ENCODE results near the gene PRKCH. TPM values are rescaled to one million over a fixed set of nuclear protein-coding genes. Genes with fewer than 3 reads are reported as not detected.

The PRKCH gene
- total RNA-seq, 1 experiment from 2014 or later = 12.4 TPM

DNA sequence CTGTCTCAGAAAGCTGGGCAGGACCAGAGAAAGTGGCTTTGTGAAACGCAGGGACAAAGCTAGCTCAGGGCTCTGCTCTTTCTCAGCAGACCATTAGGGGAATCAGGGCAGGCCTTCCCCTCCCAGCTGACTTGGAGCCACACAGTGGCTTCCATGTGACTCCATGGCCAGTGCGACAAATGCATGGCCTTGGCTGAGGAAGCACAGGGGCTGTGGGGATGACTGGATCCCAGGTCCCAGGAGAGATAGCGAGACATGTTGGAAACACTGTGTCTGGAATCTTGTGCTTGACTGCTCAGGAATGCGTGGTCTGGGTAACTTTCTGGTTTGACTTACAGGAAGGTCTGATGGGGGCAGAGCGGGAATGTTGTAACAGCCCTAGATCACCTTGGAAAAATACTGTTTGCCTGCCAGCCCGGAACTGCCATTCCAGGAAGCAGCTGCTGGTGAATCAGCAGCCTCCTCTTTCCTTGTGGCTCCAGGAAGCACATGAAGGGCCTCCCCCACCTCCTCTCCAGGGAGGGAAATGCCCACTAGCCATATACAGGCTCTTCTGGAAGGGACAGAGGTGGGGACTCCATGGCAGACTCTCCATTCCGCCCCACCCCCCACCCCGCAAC, 240.4 kb downstream of the PRKCH start:
- ChIA-PET CTCF (interaction anchor here (0.6 to 2.6 kb wide), 12 partner anchors 9 to 219 kb away, joined by 3 to 14 read pairs (median 4); partner anchors contain the start of gene HIF1A), POLR2A (interaction anchor here (0.7 to 6.8 kb wide), 21 partner anchors 7 to 200 kb away, joined by 3 to 108 read pairs (median 6); partner anchors contain the start of genes HIF1A and SNAPC1)
- H3K4me3 Mint-ChIP-seq (ENCODE audit: unreplicated experiment) = peak overlapping the region; percentile 3
- DNase-seq (ENCODE audit: unreplicated experiment) = peak; percentile 97
- H3K27ac Mint-ChIP-seq (ENCODE audit: low read depth, unreplicated experiment) = peak overlapping the region; percentile 86
- peaks cover 56% of the 10 kb centered on the region for H3K4me1 Mint-ChIP-seq (ENCODE audit: insufficient read depth, unreplicated experiment)
- no peaks in the 10 kb centered on the region for H3K27me3 Mint-ChIP-seq (ENCODE audit: insufficient read depth, unreplicated experiment)
- intact Hi-C loops (cut with micrococcal nuclease) = loop anchor here (2.0 kb wide), 2 partner anchors 89 to 133 kb away; partner anchors contain the start of gene HIF1A
- no peaks in the 10 kb centered on the region for H3K36me3 Mint-ChIP-seq (ENCODE audit: insufficient read depth, unreplicated experiment)
- TF ChIP-seq, protein P1, sequence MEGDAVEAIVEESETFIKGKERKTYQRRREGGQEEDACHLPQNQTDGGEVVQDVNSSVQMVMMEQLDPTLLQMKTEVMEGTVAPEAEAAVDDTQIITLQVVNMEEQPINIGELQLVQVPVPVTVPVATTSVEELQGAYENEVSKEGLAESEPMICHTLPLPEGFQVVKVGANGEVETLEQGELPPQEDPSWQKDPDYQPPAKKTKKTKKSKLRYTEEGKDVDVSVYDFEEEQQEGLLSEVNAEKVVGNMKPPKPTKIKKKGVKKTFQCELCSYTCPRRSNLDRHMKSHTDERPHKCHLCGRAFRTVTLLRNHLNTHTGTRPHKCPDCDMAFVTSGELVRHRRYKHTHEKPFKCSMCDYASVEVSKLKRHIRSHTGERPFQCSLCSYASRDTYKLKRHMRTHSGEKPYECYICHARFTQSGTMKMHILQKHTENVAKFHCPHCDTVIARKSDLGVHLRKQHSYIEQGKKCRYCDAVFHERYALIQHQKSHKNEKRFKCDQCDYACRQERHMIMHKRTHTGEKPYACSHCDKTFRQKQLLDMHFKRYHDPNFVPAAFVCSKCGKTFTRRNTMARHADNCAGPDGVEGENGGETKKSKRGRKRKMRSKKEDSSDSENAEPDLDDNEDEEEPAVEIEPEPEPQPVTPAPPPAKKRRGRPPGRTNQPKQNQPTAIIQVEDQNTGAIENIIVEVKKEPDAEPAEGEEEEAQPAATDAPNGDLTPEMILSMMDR (IDR thresholded peaks at IDR 0.05; ENCODE audit: unreplicated experiment) = no peak
- no TSS peak for BruUV-seq (replicated peaks)
- no peaks in the 10 kb centered on the region for H3K9me3 Mint-ChIP-seq (ENCODE audit: unreplicated experiment)

DNA sequence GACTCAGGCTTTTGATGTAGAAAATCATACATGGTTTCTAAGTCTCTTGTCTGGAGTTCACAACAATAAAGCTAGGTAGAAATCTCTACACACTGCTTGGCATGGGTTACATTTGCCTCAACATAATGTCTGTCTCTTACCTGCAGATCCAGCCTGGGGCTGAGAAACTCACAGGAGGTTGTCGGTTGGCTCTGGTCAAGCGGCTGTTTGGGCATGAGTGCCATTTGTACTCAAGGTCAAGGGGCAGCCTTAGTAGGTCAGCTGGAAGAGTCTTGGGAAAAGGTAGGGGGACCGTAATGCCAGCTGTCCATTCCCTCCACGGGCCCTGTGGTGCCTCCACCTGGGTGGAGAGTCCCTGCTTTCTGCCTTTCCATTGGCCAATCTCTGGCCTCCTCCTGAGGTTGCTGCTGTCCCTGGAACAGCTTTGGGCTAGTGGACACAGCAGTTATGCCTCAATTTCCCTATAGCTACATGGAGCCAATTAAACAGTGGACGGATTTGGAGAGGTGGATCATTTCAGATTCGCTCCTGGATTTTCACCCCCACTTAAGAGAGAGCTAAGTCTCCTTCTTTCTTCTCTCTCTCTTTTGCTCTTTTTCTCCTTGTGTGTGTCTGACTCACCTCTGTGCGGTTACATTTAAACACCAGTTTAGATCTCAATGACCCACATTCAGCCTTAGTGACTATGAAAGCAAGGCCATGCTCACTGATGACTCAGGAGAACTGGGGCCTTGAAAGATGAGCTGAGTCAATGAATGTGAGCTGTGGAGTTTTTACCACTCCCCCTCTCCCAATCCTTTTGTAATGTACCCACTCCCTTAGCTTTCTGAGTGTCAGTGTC, 241.2 kb downstream of the PRKCH start:
- intact Hi-C loops (cut with micrococcal nuclease) = loop anchor here (1.0 to 2.0 kb wide), 3 partner anchors 25 to 132 kb away; partner anchors contain the start of gene HIF1A
- TF ChIP-seq, protein P1 (IDR thresholded peaks at IDR 0.05; ENCODE audit: unreplicated experiment) = no peak
- peak overlapping the region; percentile 86 for H3K27ac Mint-ChIP-seq (ENCODE audit: low read depth, unreplicated experiment)
- peak overlapping the region; percentile 47 for H3K4me3 Mint-ChIP-seq (ENCODE audit: unreplicated experiment)
- ChIA-PET POLR2A (interaction anchor here (0.6 to 6.8 kb wide), 28 partner anchors 8 to 199 kb away, joined by 3 to 108 read pairs (median 5); partner anchors contain the start of genes HIF1A and SNAPC1), CTCF (interaction anchor here (0.5 to 2.6 kb wide), 20 partner anchors 8 to 199 kb away, joined by 3 to 14 read pairs (median 4); partner anchors contain the start of gene HIF1A)
- BruUV-seq (replicated peaks) = TSS peak; percentile 22
- no peaks in the 10 kb centered on the region for H3K27me3 Mint-ChIP-seq (ENCODE audit: insufficient read depth, unreplicated experiment)
- no peaks in the 10 kb centered on the region for H3K9me3 Mint-ChIP-seq (ENCODE audit: unreplicated experiment)
- DNase-seq (ENCODE audit: unreplicated experiment) = peak; percentile 99
- H3K4me1 Mint-ChIP-seq (ENCODE audit: insufficient read depth, unreplicated experiment) = peaks cover 57% of the 10 kb centered on the region
- no peaks in the 10 kb centered on the region for H3K36me3 Mint-ChIP-seq (ENCODE audit: insufficient read depth, unreplicated experiment)

DNA sequence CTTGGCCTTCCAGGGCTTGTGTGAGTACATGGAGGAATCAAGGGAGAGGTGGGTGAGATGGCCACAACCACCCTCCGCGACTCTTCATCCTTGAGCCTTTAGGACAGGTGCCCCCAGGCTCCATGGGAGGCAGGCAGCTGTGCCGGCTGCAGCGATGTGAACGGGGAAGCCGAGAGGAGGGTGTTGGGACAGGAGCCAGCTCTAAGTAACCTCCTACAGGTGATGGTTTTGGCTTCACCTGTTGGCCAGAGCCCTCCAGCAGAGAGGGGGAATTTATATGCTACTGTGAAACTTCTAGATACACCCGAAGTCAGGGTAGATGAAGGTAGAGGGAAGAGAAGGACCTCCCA, 241.8 kb downstream of the PRKCH start:
- Mint-ChIP-seq H3K36me3 (ENCODE audit: insufficient read depth, unreplicated experiment) (no peaks in the 10 kb centered on the region), H3K9me3 (ENCODE audit: unreplicated experiment) (no peaks in the 10 kb centered on the region), H3K27me3 (ENCODE audit: insufficient read depth, unreplicated experiment) (no peaks in the 10 kb centered on the region), H3K4me3 (ENCODE audit: unreplicated experiment) (peak overlapping the region; percentile 47), H3K27ac (ENCODE audit: low read depth, unreplicated experiment) (peak overlapping the region; percentile 86), H3K4me1 (ENCODE audit: insufficient read depth, unreplicated experiment) (peaks cover 62% of the 10 kb centered on the region)
- TF ChIP-seq, protein P1 (IDR thresholded peaks at IDR 0.05; ENCODE audit: unreplicated experiment) = no peak
- intact Hi-C loops (cut with micrococcal nuclease) = loop anchor here (1.0 to 2.0 kb wide), 3 partner anchors 26 to 132 kb away; partner anchors contain the start of gene HIF1A
- DNase-seq (ENCODE audit: unreplicated experiment) = no peak
- BruUV-seq (replicated peaks) = no TSS peak
- ChIA-PET POLR2A (interaction anchor here (0.6 to 6.8 kb wide), 23 partner anchors 9 to 158 kb away, joined by 3 to 108 read pairs (median 6); partner anchors contain the start of gene HIF1A), CTCF (interaction anchor here (0.5 to 2.6 kb wide), 14 partner anchors 9 to 198 kb away, joined by 3 to 14 read pairs (median 4); partner anchors contain the start of gene HIF1A)

Measured in MCF 10A (cell line).